Peyer's patch (tissue), 4 donors: ENCODE results near the gene SLC27A4.

Source experiments
- CTCF ChIP-seq, 6 experiments: fragments of 450-650 bp in 4 of 6; fragments of 200-600 bp in 2 of 6; sonication (generic) in 1 of 6; IDR thresholded peaks; one replicate each; pipeline ENCODE4 v1.5.1; 2017 to 2019; ENCODE audit warnings: antibody characterized with exemption in 6 of 6, mild to moderate bottlenecking in 3 of 6, moderate library complexity in 1 of 6
- POLR2A ChIP-seq, 2 donors: fragments of 450-650 bp; IDR thresholded peaks; one replicate each; pipeline ENCODE4 v1.5.1; 2017; ENCODE audit warnings: antibody characterized with exemption in 2 of 2, mild to moderate bottlenecking in 2 of 2, moderate library complexity in 2 of 2

DNA sequence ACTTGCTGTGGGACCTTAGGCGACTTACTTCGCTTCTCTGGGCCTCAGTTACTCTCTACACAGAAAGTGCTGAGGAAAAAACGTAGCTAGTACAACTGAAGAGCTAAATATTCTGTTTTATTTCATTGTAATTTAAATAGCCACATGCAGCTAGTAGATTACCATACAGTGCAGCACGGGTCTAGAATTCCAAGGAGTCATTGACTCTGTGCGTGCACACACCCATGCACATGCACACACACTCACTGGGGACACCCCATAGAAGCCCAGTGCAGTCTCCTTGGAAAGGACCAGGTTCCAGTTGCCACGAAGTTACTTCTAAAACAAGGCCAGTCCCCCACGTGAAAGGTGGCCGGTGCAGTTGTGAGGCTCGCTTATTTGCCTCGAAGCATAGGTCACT lies 47.8 kb downstream of the SLC27A4 start:
- no peak for TF ChIP-seq POLR2A (IDR thresholded peaks at IDR 0.05)
- TF ChIP-seq CTCF (IDR thresholded peaks at IDR 0.05): no peak
